HepG2 (cell line): ENCODE results near the gene INO80. TPM values are rescaled to one million over a fixed set of nuclear protein-coding genes. Genes with fewer than 3 reads are reported as not detected.

Source experiments
- CBX2 ChIP-seq, 2 experiments: fragments of 200-600 bp in 1 of 2; sonication (generic); formaldehyde crosslinking in 1 of 2; IDR thresholded peaks; 2 replicates each; pipeline versions ENCODE4 v1.7.0 to v1.8.1; 2018 to 2022; ENCODE audit warnings: low read depth in 2 of 2, low read length in 1 of 2, mild to moderate bottlenecking in 1 of 2, missing genetic modification reagents in 1 of 2
- CENPX ChIP-seq: sonication (generic); formaldehyde crosslinking; IDR thresholded peaks from 2 replicates; pipeline ENCODE4 v1.9.0; 2021; ENCODE audit warnings: mild to moderate bottlenecking, missing genetic modification reagents, moderate library complexity
- JARID2 ChIP-seq: sonication (generic); formaldehyde crosslinking; IDR thresholded peaks from 2 replicates; pipeline ENCODE4 v1.8.1; 2023; ENCODE audit warnings: missing genetic modification reagents, inconsistent platforms; ENCODE audit not compliant: insufficient replicate concordance
- MLLT10 ChIP-seq: sonication (generic); formaldehyde crosslinking; IDR thresholded peaks from 2 replicates; pipeline ENCODE4 v1.4.0; 2020; ENCODE audit warnings: missing genetic modification reagents
- MTA3 ChIP-seq: sonication (generic); formaldehyde crosslinking; IDR thresholded peaks from 2 replicates; pipeline ENCODE4 v1.4.0; 2020; ENCODE audit warnings: missing genetic modification reagents
- NKX3-1 ChIP-seq: sonication (generic); formaldehyde crosslinking; IDR thresholded peaks from 2 replicates; pipeline ENCODE4 v1.5.0; 2020; ENCODE audit warnings: missing genetic modification reagents
- SAFB2 ChIP-seq: sonication (generic); formaldehyde crosslinking; IDR thresholded peaks from 2 replicates; pipeline ENCODE4 v1.5.1; 2020; ENCODE audit warnings: missing genetic modification reagents, low read depth, mild to moderate bottlenecking, borderline replicate concordance
- TAF15 ChIP-seq: fragments of 200-400 bp; formaldehyde crosslinking; IDR thresholded peaks from one replicate; pipeline ENCODE4 v1.6.1; 2018; ENCODE audit warnings: mild to moderate bottlenecking, low read depth, low read length; ENCODE audit not compliant: poor library complexity, severe bottlenecking
- TEAD3 ChIP-seq: optimal IDR thresholded peaks from 2 replicates; pipeline ENCODE3; 2016; ENCODE audit warnings: borderline replicate concordance
- ZMYM3 ChIP-seq: sonication (generic); formaldehyde crosslinking; IDR thresholded peaks from 2 replicates; pipeline ENCODE4 v1.5.1; 2020; ENCODE audit warnings: mild to moderate bottlenecking, missing genetic modification reagents
- ZNF547 ChIP-seq: sonication (generic); formaldehyde crosslinking; IDR thresholded peaks from 2 replicates; pipeline ENCODE4 v1.5.1; 2020; ENCODE audit warnings: mild to moderate bottlenecking, missing genetic modification reagents
- ZNF615 ChIP-seq: sonication (generic); formaldehyde crosslinking; IDR thresholded peaks from 2 replicates; pipeline ENCODE4 v1.5.0; 2020; ENCODE audit warnings: mild to moderate bottlenecking, missing genetic modification reagents, borderline replicate concordance
- ZNF724P ChIP-seq: sonication (generic); formaldehyde crosslinking; IDR thresholded peaks from 2 replicates; pipeline ENCODE4 v1.8.0; 2022; ENCODE audit warnings: missing genetic modification reagents, borderline replicate concordance
- ZNF749 ChIP-seq: sonication (generic); formaldehyde crosslinking; IDR thresholded peaks from 2 replicates; pipeline ENCODE4 v1.8.0; 2022; ENCODE audit warnings: mild to moderate bottlenecking, missing genetic modification reagents, moderate library complexity, borderline replicate concordance
- ZSCAN21 ChIP-seq: sonication (generic); formaldehyde crosslinking; IDR thresholded peaks from 2 replicates; pipeline ENCODE4 v1.8.0; 2022; ENCODE audit warnings: mild to moderate bottlenecking, missing genetic modification reagents, moderate library complexity, borderline replicate concordance
- ZZZ3 ChIP-seq: sonication (generic); formaldehyde crosslinking; IDR thresholded peaks from 2 replicates; pipeline ENCODE4 v1.4.0; 2020; ENCODE audit warnings: missing genetic modification reagents, mild to moderate bottlenecking, borderline replicate concordance
- polyA plus RNA-seq, 8 experiments: library from polyadenylated mRNA; depleted of rRNA in 3 of 8; stranded (reverse) in 7 of 8; unstranded in 1 of 8; fragments of >200 nt; fragmentation: Illumina TruSeq in 4 of 8; extraction: Trizol in 4 of 8; gene quantifications; 2 replicates each; pipeline versions ENCODE4 v1.2.1 to v1.2.3, GENCODE V29; 2011 to 2016; ENCODE audit warnings: low read depth in 4 of 8, missing spikeins in 1 of 8, mixed read lengths in 1 of 8; ENCODE audit not compliant: insufficient read depth in 1 of 8
- total RNA-seq, 5 experiments: library from RNA; depleted of rRNA; stranded (reverse); fragments of >200 nt; fragmentation: Illumina TruSeq; extraction: Trizol; gene quantifications; 2 replicates each; pipeline ENCODE4 v1.2.3, GENCODE V29; 2016; ENCODE audit warnings: low read depth in 1 of 5
- TF ChIP-seq, protein P1 (sequence below): sonication (generic); formaldehyde crosslinking; IDR thresholded peaks from 2 replicates; pipeline ENCODE4 v1.5.0; 2020; ENCODE audit warnings: missing genetic modification reagents
- TF ChIP-seq, protein P2 (sequence below): sonication (generic); formaldehyde crosslinking; IDR thresholded peaks from 2 replicates; pipeline ENCODE4 v1.9.0; 2021; ENCODE audit warnings: missing genetic modification reagents, mild to moderate bottlenecking, borderline replicate concordance
- TF ChIP-seq, protein P3 (sequence below): sonication (generic); formaldehyde crosslinking; IDR thresholded peaks from 2 replicates; pipeline ENCODE4 v1.5.0; 2020; ENCODE audit warnings: missing genetic modification reagents, mild to moderate bottlenecking, borderline replicate concordance
- TF ChIP-seq, protein P4 (sequence below): IDR thresholded peaks from 2 replicates; pipeline ENCODE4 v1.6.1; 2018; ENCODE audit warnings: missing genetic modification reagents
- TF ChIP-seq, protein P5 (sequence below): sonication (generic); formaldehyde crosslinking; IDR thresholded peaks from 2 replicates; pipeline ENCODE4 v1.4.0; 2020; ENCODE audit warnings: low read depth, mild to moderate bottlenecking, missing genetic modification reagents

INO80 gene
- total and polyA plus RNA-seq, 2 of the 13 experiments (the other 11 are each of a cell fraction or from before 2014, with no cell fraction given): 3.6 to 14.8 TPM

DNA sequence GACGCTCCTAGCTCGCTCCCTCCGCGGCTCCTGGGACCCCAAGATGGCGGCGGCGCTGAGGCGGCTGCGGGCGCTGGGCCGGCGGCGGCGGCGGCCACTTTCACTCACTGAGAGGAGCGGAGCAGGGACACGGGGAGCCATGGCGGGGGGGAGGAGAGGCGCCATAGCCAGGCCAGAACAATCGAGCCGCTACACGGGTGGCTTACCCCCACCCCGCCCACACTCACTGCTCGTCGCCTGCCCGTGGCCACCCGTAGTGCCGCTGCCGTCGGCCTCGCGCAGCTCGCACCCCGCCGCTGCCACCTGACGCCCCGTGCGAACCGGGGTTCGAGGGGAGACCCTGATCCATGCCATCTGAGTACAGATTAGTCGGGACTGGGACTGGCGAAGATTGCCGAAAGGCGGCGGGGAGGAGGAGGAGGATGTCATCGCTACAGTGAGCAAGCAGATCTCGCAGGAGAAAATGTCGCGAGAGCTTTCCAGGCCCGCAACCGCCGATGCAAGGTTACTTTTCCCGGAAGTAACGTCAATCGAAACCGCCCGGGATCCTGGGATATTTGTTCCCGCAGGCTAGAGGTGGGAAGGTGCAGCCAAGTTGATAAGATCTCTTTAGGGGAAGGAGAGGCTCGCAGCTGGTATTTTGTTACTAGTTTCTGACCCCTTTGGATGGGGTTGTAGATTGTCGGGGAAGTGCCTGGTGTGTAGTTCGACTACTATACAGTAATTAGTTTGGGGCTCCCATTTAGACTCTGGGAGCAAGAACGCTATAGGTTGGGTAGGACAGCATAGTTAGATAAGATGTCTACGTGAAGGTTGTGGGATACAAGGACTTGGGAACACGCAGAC lies at the start of gene INO80 (continued):
- TF ChIP-seq, protein P1, sequence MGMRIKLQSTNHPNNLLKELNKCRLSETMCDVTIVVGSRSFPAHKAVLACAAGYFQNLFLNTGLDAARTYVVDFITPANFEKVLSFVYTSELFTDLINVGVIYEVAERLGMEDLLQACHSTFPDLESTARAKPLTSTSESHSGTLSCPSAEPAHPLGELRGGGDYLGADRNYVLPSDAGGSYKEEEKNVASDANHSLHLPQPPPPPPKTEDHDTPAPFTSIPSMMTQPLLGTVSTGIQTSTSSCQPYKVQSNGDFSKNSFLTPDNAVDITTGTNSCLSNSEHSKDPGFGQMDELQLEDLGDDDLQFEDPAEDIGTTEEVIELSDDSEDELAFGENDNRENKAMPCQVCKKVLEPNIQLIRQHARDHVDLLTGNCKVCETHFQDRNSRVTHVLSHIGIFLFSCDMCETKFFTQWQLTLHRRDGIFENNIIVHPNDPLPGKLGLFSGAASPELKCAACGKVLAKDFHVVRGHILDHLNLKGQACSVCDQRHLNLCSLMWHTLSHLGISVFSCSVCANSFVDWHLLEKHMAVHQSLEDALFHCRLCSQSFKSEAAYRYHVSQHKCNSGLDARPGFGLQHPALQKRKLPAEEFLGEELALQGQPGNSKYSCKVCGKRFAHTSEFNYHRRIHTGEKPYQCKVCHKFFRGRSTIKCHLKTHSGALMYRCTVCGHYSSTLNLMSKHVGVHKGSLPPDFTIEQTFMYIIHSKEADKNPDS (CRISPR knock-in tag): no peak
- TF ChIP-seq MTA3 (CRISPR knock-in tag): no peak
- TF ChIP-seq, protein P2, sequence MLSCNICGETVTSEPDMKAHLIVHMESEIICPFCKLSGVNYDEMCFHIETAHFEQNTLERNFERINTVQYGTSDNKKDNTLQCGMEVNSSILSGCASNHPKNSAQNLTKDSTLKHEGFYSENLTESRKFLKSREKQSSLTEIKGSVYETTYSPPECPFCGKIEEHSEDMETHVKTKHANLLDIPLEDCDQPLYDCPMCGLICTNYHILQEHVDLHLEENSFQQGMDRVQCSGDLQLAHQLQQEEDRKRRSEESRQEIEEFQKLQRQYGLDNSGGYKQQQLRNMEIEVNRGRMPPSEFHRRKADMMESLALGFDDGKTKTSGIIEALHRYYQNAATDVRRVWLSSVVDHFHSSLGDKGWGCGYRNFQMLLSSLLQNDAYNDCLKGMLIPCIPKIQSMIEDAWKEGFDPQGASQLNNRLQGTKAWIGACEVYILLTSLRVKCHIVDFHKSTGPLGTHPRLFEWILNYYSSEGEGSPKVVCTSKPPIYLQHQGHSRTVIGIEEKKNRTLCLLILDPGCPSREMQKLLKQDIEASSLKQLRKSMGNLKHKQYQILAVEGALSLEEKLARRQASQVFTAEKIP (CRISPR knock-in tag): no peak
- TF ChIP-seq ZNF749 (CRISPR knock-in tag): no peak
- peak; percentile 62; the same call in 1 of the 2 replicates for TF ChIP-seq ZNF547 (CRISPR knock-in tag)
- TF ChIP-seq NKX3-1 (CRISPR knock-in tag): no peak
- no peak for TF ChIP-seq ZSCAN21 (CRISPR knock-in tag)
- TF ChIP-seq, protein P3, sequence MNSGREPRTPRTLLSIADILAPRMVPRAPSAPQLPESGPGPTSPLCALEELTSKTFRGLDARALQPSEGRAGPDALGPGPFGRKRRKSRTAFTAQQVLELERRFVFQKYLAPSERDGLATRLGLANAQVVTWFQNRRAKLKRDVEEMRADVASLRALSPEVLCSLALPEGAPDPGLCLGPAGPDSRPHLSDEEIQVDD (CRISPR knock-in tag): 0 out of 2 replicates have a peak, but pooled peaks have one; percentile 38
- no peak for TF ChIP-seq CBX2 (IDR thresholded peaks at IDR 0.05; ENCODE audit: low read depth, low read length)
- no peak for TF ChIP-seq CBX2 (CRISPR knock-in tag; IDR thresholded peaks at IDR 0.05; ENCODE audit: low read depth)
- peak; percentile 55; the same call in 1 of the 2 replicates for TF ChIP-seq ZMYM3 (CRISPR knock-in tag)
- TF ChIP-seq ZZZ3: peak; percentile 84
- peak; percentile 87; the same call in 1 of the 2 replicates for TF ChIP-seq ZNF724P
- TF ChIP-seq MLLT10 (CRISPR knock-in tag): no peak
- TF ChIP-seq, protein P4, sequence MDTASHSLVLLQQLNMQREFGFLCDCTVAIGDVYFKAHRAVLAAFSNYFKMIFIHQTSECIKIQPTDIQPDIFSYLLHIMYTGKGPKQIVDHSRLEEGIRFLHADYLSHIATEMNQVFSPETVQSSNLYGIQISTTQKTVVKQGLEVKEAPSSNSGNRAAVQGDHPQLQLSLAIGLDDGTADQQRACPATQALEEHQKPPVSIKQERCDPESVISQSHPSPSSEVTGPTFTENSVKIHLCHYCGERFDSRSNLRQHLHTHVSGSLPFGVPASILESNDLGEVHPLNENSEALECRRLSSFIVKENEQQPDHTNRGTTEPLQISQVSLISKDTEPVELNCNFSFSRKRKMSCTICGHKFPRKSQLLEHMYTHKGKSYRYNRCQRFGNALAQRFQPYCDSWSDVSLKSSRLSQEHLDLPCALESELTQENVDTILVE (CRISPR knock-in tag): peak; percentile 87
- TF ChIP-seq, protein P5, sequence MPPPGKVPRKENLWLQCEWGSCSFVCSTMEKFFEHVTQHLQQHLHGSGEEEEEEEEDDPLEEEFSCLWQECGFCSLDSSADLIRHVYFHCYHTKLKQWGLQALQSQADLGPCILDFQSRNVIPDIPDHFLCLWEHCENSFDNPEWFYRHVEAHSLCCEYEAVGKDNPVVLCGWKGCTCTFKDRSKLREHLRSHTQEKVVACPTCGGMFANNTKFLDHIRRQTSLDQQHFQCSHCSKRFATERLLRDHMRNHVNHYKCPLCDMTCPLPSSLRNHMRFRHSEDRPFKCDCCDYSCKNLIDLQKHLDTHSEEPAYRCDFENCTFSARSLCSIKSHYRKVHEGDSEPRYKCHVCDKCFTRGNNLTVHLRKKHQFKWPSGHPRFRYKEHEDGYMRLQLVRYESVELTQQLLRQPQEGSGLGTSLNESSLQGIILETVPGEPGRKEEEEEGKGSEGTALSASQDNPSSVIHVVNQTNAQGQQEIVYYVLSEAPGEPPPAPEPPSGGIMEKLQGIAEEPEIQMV (CRISPR knock-in tag): no peak; the same call in 1 of the 2 replicates
- TF ChIP-seq TAF15: peak; percentile 40
- no peak for TF ChIP-seq ZNF615 (CRISPR knock-in tag)
- no peak; the same call in 1 of the 2 replicates for TF ChIP-seq SAFB2
- TF ChIP-seq JARID2 (CRISPR knock-in tag): no peak
- TF ChIP-seq CENPX (CRISPR knock-in tag): no peak
- TF ChIP-seq TEAD3 (CRISPR knock-in tag): no peak
